ENCODE results near the gene PPM1N.

PPM1N gene

GRCh38 chr19:45547211-45547770 is 49.0 kb downstream of the PPM1N start:
- no peaks in the 10 kb centered on the region for H3K27me3 ChIP-seq (ENCODE audit: control insufficient read depth, insufficient read depth, low read length)
- H3K36me3 ChIP-seq (ENCODE audit: control insufficient read depth, insufficient read depth, low read length) = no peaks in the 10 kb centered on the region

DNA sequence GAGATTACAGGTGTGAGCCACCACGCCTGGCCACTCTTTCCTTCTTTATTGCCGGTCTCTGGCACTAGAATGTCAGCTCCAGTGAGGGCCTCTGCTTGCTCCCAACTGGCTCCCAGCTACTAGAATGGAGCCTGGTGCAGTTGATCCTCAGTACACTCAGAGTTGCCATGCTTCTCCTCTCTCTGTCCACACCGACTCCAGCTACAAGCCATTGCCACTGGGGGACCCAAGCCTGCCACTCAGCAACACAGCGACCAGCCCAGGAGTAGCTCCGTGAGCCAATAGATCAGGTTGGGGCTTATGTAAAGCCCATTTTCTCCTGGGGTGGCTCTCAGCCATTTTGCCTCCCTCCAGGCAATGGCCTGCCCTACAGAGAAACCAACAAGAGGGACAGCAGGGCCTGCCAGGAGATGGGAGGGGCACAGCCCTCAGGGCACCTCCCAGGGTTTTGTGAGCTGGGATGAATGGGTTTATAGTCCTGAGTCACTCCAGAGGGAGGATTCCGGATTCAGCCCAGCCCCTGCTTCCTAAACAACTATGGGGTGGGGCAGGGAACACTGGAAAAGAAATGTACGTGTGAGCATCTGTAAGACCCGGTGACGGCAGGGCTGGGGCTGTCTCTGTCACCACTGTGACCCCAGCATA is 49.8 kb downstream of the PPM1N start:
- H3K4me1 ChIP-seq (ENCODE audit: control insufficient read depth, insufficient read depth, low read length) = no peaks in the 10 kb centered on the region
- H3K27me3 ChIP-seq (ENCODE audit: control insufficient read depth, insufficient read depth, low read length) = no peaks in the 10 kb centered on the region
- H3K36me3 ChIP-seq (ENCODE audit: control insufficient read depth, insufficient read depth, low read length) = no peaks in the 10 kb centered on the region
- H3K4me3 ChIP-seq (ENCODE audit: low read length) = no peak overlapping the region
- H3K27ac ChIP-seq (ENCODE audit: low read depth, low read length) = no peak overlapping the region
- H3K9ac ChIP-seq (ENCODE audit: low read length) = no peak overlapping the region

More at GRCh38 chr19:45547211-45547770, 49.0 kb downstream of the PPM1N start:
- Histone ChIP-seq H3K9ac (ENCODE audit: low read length) (no peak overlapping the region), H3K27ac (ENCODE audit: low read depth, low read length) (no peak overlapping the region), H3K4me1 (ENCODE audit: control insufficient read depth, insufficient read depth, low read length) (no peaks in the 10 kb centered on the region), H3K4me3 (ENCODE audit: low read length) (no peak overlapping the region)
